Neural progenitor cell (in vitro differentiated cells): ENCODE data around the gene GVQW3. TPM values are rescaled to one million over a fixed set of nuclear protein-coding genes. Genes with fewer than 3 reads are reported as not detected.

Experiments
- DNase-seq: peaks from one replicate; pipeline ENCODE4 v3.0.0-alpha.2; 2016; ENCODE audit warnings: low spot score
- H2AFZ ChIP-seq: fragments of 200-600 bp; sonication (generic); replicated peaks from 2 replicates; pipeline ENCODE4 v1.6.1; 2016; ENCODE audit warnings: antibody characterized with exemption
- H3F3A ChIP-seq: fragments of 200-600 bp; sonication (generic); 2 replicates; pipeline ENCODE4 v1.6.1; 2016; ENCODE audit warnings: antibody characterized with exemption, low read depth
- H3K27ac ChIP-seq: fragments of 200-600 bp; sonication (generic); 2 replicates; pipeline ENCODE4 v1.5.1; 2016; ENCODE audit warnings: mild to moderate bottlenecking
- H3K27me3 ChIP-seq: fragments of 200-600 bp; sonication (generic); 2 replicates; pipeline ENCODE4 v1.6.1; 2016; ENCODE audit warnings: mild to moderate bottlenecking, moderate library complexity
- H3K36me3 ChIP-seq: fragments of 200-600 bp; sonication (generic); 2 replicates; pipeline ENCODE4 v1.5.1; 2016
- H3K4me1 ChIP-seq: fragments of 200-600 bp; sonication (generic); 2 replicates; pipeline ENCODE4 v1.6.1; 2016; ENCODE audit warnings: mixed run types
- H3K4me2 ChIP-seq: fragments of 200-600 bp; sonication (generic); 2 replicates; pipeline ENCODE4 v1.6.1; 2016
- H3K4me3 ChIP-seq: fragments of 200-600 bp; sonication (generic); 2 replicates; pipeline ENCODE4 v1.5.1; 2016
- H3K79me2 ChIP-seq: fragments of 200-600 bp; sonication (generic); 2 replicates; pipeline ENCODE4 v1.6.1; 2016; ENCODE audit warnings: low read depth
- H3K9ac ChIP-seq: fragments of 200-600 bp; sonication (generic); 2 replicates; pipeline ENCODE4 v1.6.1; 2016
- H3K9me3 ChIP-seq: fragments of 200-600 bp; sonication (generic); 2 replicates; pipeline ENCODE4 v1.5.1; 2016; ENCODE audit warnings: low read depth
- H4K20me1 ChIP-seq: fragments of 200-600 bp; sonication (generic); 2 replicates; pipeline ENCODE4 v1.6.1; 2016; ENCODE audit warnings: low read depth
- H3K27ac Mint-ChIP-seq: 3 replicates; pipeline ENCODE4 v1.8.0; 2021; ENCODE audit warnings: mixed read lengths
- H3K27me3 Mint-ChIP-seq: 2 replicates; pipeline ENCODE4 v1.8.0; 2022; ENCODE audit warnings: low read depth, mild to moderate bottlenecking, inconsistent platforms, moderate library complexity, mixed read lengths; ENCODE audit not compliant: insufficient read depth
- H3K36me3 Mint-ChIP-seq: 3 replicates; pipeline ENCODE4 v1.8.0; 2021; ENCODE audit warnings: mixed read lengths
- H3K4me1 Mint-ChIP-seq: 3 replicates; pipeline ENCODE4 v1.8.0; 2021; ENCODE audit warnings: mixed read lengths
- H3K4me3 Mint-ChIP-seq: 3 replicates; pipeline ENCODE4 v1.8.0; 2021; ENCODE audit warnings: mild to moderate bottlenecking, moderate library complexity, mixed read lengths
- H3K9me3 Mint-ChIP-seq: 3 replicates; pipeline ENCODE4 v1.8.0; 2020; ENCODE audit warnings: mixed read lengths
- EZH2 ChIP-seq: fragments of 200-600 bp; sonication (generic); IDR thresholded peaks from 2 replicates; pipeline ENCODE4 v1.6.1; 2017; ENCODE audit warnings: antibody characterized with exemption, mild to moderate bottlenecking, moderate library complexity
- EZH2phosphoT487 ChIP-seq: fragments of 200-600 bp; sonication (generic); IDR thresholded peaks from 2 replicates; pipeline ENCODE4 v1.6.1; 2017; ENCODE audit warnings: antibody characterized with exemption
- total RNA-seq: library from RNA; depleted of rRNA; stranded (reverse); fragments of >200 nt; gene quantifications from 2 replicates; pipeline ENCODE4 v1.2.3, GENCODE V29; 2015; ENCODE audit warnings: low replicate concordance
- TF ChIP-seq, protein P1 (sequence below): fragments of 200-600 bp; sonication (generic); IDR thresholded peaks from 2 replicates; pipeline ENCODE4 v1.5.1; 2017; ENCODE audit warnings: antibody characterized with exemption, mild to moderate bottlenecking

The GVQW3 gene
- total RNA-seq, 1 donor from 2014 or later = 15.2 TPM

GRCh38 chr11:76392870-76393269 lies 11.7 kb downstream of the GVQW3 start:
- H3K36me3 Mint-ChIP-seq = no peaks in the 10 kb centered on the region
- Histone ChIP-seq H3K4me1 (no peaks in the 10 kb centered on the region), H3K4me2 (no peak overlapping the region), H3K9ac (no peak overlapping the region), H3K79me2 (peaks cover 6% of the 10 kb centered on the region), H2AFZ (no peak overlapping the region), H3K9me3 (no peaks in the 10 kb centered on the region), H3K27me3 (no peaks in the 10 kb centered on the region), H4K20me1 (peaks cover 11% of the 10 kb centered on the region), H3K36me3 (no peaks in the 10 kb centered on the region), H3K27ac (no peak overlapping the region), H3F3A (no peaks in the 10 kb centered on the region), H3K4me3 (no peak overlapping the region)
- H3K27me3 Mint-ChIP-seq = no peaks in the 10 kb centered on the region
- no peak for DNase-seq
- H3K4me1 Mint-ChIP-seq = no peaks in the 10 kb centered on the region
- no peak for TF ChIP-seq EZH2
- TF ChIP-seq, protein P1, sequence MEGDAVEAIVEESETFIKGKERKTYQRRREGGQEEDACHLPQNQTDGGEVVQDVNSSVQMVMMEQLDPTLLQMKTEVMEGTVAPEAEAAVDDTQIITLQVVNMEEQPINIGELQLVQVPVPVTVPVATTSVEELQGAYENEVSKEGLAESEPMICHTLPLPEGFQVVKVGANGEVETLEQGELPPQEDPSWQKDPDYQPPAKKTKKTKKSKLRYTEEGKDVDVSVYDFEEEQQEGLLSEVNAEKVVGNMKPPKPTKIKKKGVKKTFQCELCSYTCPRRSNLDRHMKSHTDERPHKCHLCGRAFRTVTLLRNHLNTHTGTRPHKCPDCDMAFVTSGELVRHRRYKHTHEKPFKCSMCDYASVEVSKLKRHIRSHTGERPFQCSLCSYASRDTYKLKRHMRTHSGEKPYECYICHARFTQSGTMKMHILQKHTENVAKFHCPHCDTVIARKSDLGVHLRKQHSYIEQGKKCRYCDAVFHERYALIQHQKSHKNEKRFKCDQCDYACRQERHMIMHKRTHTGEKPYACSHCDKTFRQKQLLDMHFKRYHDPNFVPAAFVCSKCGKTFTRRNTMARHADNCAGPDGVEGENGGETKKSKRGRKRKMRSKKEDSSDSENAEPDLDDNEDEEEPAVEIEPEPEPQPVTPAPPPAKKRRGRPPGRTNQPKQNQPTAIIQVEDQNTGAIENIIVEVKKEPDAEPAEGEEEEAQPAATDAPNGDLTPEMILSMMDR = no peak
- no peak overlapping the region for H3K27ac Mint-ChIP-seq
- no peak overlapping the region for H3K4me3 Mint-ChIP-seq
- H3K9me3 Mint-ChIP-seq = no peaks in the 10 kb centered on the region

- TF ChIP-seq EZH2phosphoT487 (no peak), EZH2 (no peak)
- TF ChIP-seq, protein P1 = no peak
- Mint-ChIP-seq H3K36me3 (no peaks in the 10 kb centered on the region), H3K9me3 (no peaks in the 10 kb centered on the region), H3K27me3 (peaks cover 2% of the 10 kb centered on the region), H3K4me1 (peaks cover 2% of the 10 kb centered on the region), H3K27ac (no peak overlapping the region), H3K4me3 (no peak overlapping the region)
- Histone ChIP-seq H3K4me1 (no peaks in the 10 kb centered on the region), H3K9ac (no peak overlapping the region), H3K79me2 (no peaks in the 10 kb centered on the region), H3K4me3 (no peak overlapping the region), H3K27me3 (no peaks in the 10 kb centered on the region), H3K36me3 (no peaks in the 10 kb centered on the region), H3K4me2 (no peak overlapping the region), H3F3A (no peaks in the 10 kb centered on the region), H4K20me1 (peaks cover 8% of the 10 kb centered on the region), H3K9me3 (no peaks in the 10 kb centered on the region), H3K27ac (no peak overlapping the region), H2AFZ (no peak overlapping the region)
- no peak for DNase-seq
Measured at GRCh38 chr11:76394411-76394810, 13.3 kb downstream of the GVQW3 start.

GRCh38 chr11:76395296-76395695 lies 14.2 kb downstream of the GVQW3 start:
- TF ChIP-seq EZH2phosphoT487 (no peak), EZH2 (no peak)
- TF ChIP-seq, protein P1 = no peak
- Mint-ChIP-seq H3K4me1 (peaks cover 2% of the 10 kb centered on the region), H3K27ac (no peak overlapping the region), H3K36me3 (peaks cover 3% of the 10 kb centered on the region), H3K27me3 (peaks cover 2% of the 10 kb centered on the region), H3K4me3 (no peak overlapping the region), H3K9me3 (no peaks in the 10 kb centered on the region)
- no peak overlapping the region for H3K27ac ChIP-seq
- H4K20me1 ChIP-seq = peaks cover 3% of the 10 kb centered on the region
- no peak overlapping the region for H3K9ac ChIP-seq
- no peaks in the 10 kb centered on the region for H3K4me1 ChIP-seq
- no peak overlapping the region for H3K4me2 ChIP-seq
- H2AFZ ChIP-seq = no peak overlapping the region
- no peak for DNase-seq
- no peaks in the 10 kb centered on the region for H3F3A ChIP-seq
- no peaks in the 10 kb centered on the region for H3K36me3 ChIP-seq
- no peaks in the 10 kb centered on the region for H3K79me2 ChIP-seq
- H3K9me3 ChIP-seq = no peaks in the 10 kb centered on the region
- H3K4me3 ChIP-seq = no peak overlapping the region
- H3K27me3 ChIP-seq = no peaks in the 10 kb centered on the region

GRCh38 chr11:76397383-76397782 lies 16.3 kb downstream of the GVQW3 start:
- H3K9ac ChIP-seq = no peak overlapping the region
- Mint-ChIP-seq H3K4me1 (peaks cover 6% of the 10 kb centered on the region), H3K36me3 (peaks cover 6% of the 10 kb centered on the region), H3K27ac (no peak overlapping the region), H3K4me3 (no peak overlapping the region), H3K9me3 (no peaks in the 10 kb centered on the region), H3K27me3 (peaks cover 2% of the 10 kb centered on the region)
- no peak overlapping the region for H3K27ac ChIP-seq
- H3F3A ChIP-seq = no peaks in the 10 kb centered on the region
- H3K9me3 ChIP-seq = no peaks in the 10 kb centered on the region
- no peaks in the 10 kb centered on the region for H3K4me1 ChIP-seq
- H3K27me3 ChIP-seq = no peaks in the 10 kb centered on the region
- H2AFZ ChIP-seq = no peak overlapping the region
- H3K36me3 ChIP-seq = no peaks in the 10 kb centered on the region
- H3K79me2 ChIP-seq = no peaks in the 10 kb centered on the region
- TF ChIP-seq EZH2 = no peak
- TF ChIP-seq, protein P1 = no peak
- no peak for TF ChIP-seq EZH2phosphoT487
- no peaks in the 10 kb centered on the region for H4K20me1 ChIP-seq
- no peak overlapping the region for H3K4me2 ChIP-seq
- no peak for DNase-seq
- no peak overlapping the region for H3K4me3 ChIP-seq
